Measurements from ENCODE around the gene XRCC3.

DNA sequence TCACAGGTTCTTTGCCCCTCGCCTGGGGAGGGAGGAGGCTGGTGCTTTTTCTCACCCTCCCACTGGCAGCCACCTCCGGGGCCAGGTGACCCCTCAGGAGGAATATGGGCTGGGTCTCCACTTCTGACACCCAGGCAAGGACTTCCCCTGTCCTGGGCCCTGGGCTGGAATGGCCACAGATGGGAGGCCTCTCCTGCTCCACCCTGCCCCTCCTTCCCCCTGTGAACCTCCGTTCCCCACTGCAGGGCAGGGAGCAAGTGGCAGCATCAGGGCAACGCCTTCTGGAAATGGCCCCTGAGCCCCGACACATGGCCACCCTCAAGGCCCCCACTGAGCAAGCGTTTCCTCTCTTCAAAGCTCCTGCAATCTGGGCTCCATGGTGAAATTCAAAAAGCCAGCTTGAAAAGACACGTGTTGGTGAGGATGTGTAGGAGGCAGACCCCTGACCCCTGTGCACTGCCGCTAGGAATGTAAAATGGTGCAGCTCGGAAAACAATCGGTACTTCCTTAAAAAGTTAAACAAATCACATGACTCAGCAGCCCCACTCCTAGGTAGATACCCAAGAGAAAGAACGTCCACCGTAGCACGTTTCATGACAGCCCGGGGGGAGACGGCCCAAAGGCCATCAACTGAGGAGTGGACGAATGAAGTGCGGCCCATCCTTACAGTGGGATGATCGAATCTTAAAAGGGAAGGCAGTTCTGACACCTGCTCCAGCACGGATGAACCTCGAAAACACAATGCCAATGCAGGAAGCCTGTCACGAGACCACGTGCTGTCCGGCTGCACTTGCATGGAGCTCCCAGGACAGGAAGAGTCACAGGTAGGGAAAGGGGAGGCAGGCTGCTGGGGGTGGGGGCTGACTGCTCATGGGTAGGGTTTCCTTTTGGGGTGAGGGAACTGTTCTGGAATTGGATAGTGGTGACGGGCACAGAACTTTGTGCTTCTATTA lies 11.5 kb downstream of the XRCC3 start:
- TF ChIP-seq, protein P1, sequence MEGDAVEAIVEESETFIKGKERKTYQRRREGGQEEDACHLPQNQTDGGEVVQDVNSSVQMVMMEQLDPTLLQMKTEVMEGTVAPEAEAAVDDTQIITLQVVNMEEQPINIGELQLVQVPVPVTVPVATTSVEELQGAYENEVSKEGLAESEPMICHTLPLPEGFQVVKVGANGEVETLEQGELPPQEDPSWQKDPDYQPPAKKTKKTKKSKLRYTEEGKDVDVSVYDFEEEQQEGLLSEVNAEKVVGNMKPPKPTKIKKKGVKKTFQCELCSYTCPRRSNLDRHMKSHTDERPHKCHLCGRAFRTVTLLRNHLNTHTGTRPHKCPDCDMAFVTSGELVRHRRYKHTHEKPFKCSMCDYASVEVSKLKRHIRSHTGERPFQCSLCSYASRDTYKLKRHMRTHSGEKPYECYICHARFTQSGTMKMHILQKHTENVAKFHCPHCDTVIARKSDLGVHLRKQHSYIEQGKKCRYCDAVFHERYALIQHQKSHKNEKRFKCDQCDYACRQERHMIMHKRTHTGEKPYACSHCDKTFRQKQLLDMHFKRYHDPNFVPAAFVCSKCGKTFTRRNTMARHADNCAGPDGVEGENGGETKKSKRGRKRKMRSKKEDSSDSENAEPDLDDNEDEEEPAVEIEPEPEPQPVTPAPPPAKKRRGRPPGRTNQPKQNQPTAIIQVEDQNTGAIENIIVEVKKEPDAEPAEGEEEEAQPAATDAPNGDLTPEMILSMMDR (IDR thresholded peaks at IDR 0.05) = no peak
- no peak for TF ChIP-seq EP300 (IDR thresholded peaks at IDR 0.05)

All from sigmoid colon (tissue), 4 donors.